Activated CD4-positive, alpha-beta T cell treated with anti-CD3 and anti-CD28 coated beads, Interleukin-10, Interleukin-2, amounts not matched to agents 100 ng/mL and 50 ng/mL, durations not matched to agents 16 hours and 8 hours (primary cell): ENCODE results near the gene NAXD.

Experiments used
- DNase-seq: peaks from one replicate; pipeline ENCODE4 v3.0.0-alpha.2; 2020

Gene NAXD

GRCh38 chr13:110645750-110646149, 30.4 kb downstream of the NAXD start:
- no peak for DNase-seq

GRCh38 chr13:110646442-110647364, 31.4 kb downstream of the NAXD start:
- no peak for DNase-seq

GRCh38 chr13:110647365-110647737, 32.0 kb downstream of the NAXD start:
- DNase-seq = no peak

GRCh38 chr13:110648146-110648819, 32.9 kb downstream of the NAXD start:
- DNase-seq = no peak

- DNase-seq = no peak
These were observed 33.6 kb downstream of the NAXD start for GRCh38 chr13:110648848-110649421.

GRCh38 chr13:110649551-110649950, 34.2 kb downstream of the NAXD start:
- DNase-seq = no peak

GRCh38 chr13:110650436-110650835, 35.1 kb downstream of the NAXD start:
- DNase-seq = no peak

- DNase-seq = no peak
These were observed 35.9 kb downstream of the NAXD start for GRCh38 chr13:110651271-110651670.

- DNase-seq = no peak
These were observed 36.4 kb downstream of the NAXD start for GRCh38 chr13:110651726-110652230.

- no peak for DNase-seq
These were observed 36.9 kb downstream of the NAXD start for GRCh38 chr13:110652231-110652730.

- DNase-seq = no peak
These were observed 37.4 kb downstream of the NAXD start for GRCh38 chr13:110652764-110653163.

- no peak for DNase-seq
These were observed 37.9 kb downstream of the NAXD start for GRCh38 chr13:110653271-110653670.

GRCh38 chr13:110653851-110654250, 38.5 kb downstream of the NAXD start:
- no peak for DNase-seq

GRCh38 chr13:110657196-110657595, 41.9 kb downstream of the NAXD start:
- no peak for DNase-seq

- DNase-seq = peak; percentile 28
These were observed 43.0 kb downstream of the NAXD start for GRCh38 chr13:110658218-110658911.

GRCh38 chr13:110661256-110661655, 45.9 kb downstream of the NAXD start:
- no peak for DNase-seq

GRCh38 chr13:110662091-110662490, 46.7 kb downstream of the NAXD start:
- no peak for DNase-seq

GRCh38 chr13:110662777-110663443, 47.6 kb downstream of the NAXD start:
- no peak for DNase-seq

- DNase-seq = no peak
These were observed 48.1 kb downstream of the NAXD start for GRCh38 chr13:110663491-110663890.

- DNase-seq = no peak
These were observed 48.7 kb downstream of the NAXD start for GRCh38 chr13:110664041-110664440.

- DNase-seq = no peak
These were observed 49.3 kb downstream of the NAXD start for GRCh38 chr13:110664673-110665072.
